Fibroblast of lung (primary cell): Measurements from ENCODE around the gene PIK3CA. TPM values are rescaled to one million over a fixed set of nuclear protein-coding genes. Genes with fewer than 3 reads are reported as not detected.

Experiments
- DNase-seq, 2 donors: peaks; one replicate each; pipeline versions ENCODE4 v3.0.0 to v3.0.0-alpha.2; 2010; ENCODE audit warnings: low read depth in 2 of 2
- H2AFZ ChIP-seq: 2 replicates; pipeline ENCODE4 v1.5.1; 2012; ENCODE audit warnings: low read length, control low read depth, inconsistent platforms
- H3K27ac ChIP-seq: 2 replicates; pipeline ENCODE4 v1.5.1; 2011; ENCODE audit warnings: low read length, control low read depth; ENCODE audit not compliant: insufficient read depth
- H3K27me3 ChIP-seq: 2 replicates; pipeline ENCODE4 v1.5.1; 2011; ENCODE audit warnings: mild to moderate bottlenecking, low read length; ENCODE audit not compliant: control insufficient read depth, insufficient read depth
- H3K36me3 ChIP-seq: 2 replicates; pipeline ENCODE4 v1.5.1; 2011; ENCODE audit warnings: low read length; ENCODE audit not compliant: control insufficient read depth, insufficient read depth
- H3K4me1 ChIP-seq: 2 replicates; pipeline ENCODE4 v1.5.1; 2011; ENCODE audit warnings: low read length; ENCODE audit not compliant: control insufficient read depth, insufficient read depth; ENCODE audit errors: extremely low read depth
- H3K4me2 ChIP-seq: 2 replicates; pipeline ENCODE4 v1.5.1; 2011; ENCODE audit warnings: low read length, control low read depth; ENCODE audit not compliant: insufficient read depth; ENCODE audit errors: extremely low read depth
- H3K4me3 ChIP-seq, 4 experiments: fragments of 200-600 bp in 1 of 4; sonication (generic) in 1 of 4; replicated peaks in 1 of 4; 2 replicates each; pipeline ENCODE4 v1.5.1; 2011 to 2016; ENCODE audit warnings: low read length in 4 of 4, low read depth in 3 of 4, mild to moderate bottlenecking in 3 of 4, control low read depth in 2 of 4, inconsistent platforms in 1 of 4, mixed read lengths in 1 of 4; ENCODE audit not compliant: insufficient read depth in 1 of 4; ENCODE audit errors: control extremely low read depth in 1 of 4
- H3K79me2 ChIP-seq: 2 replicates; pipeline ENCODE4 v1.5.1; 2012; ENCODE audit warnings: mild to moderate bottlenecking, low read length, inconsistent platforms; ENCODE audit not compliant: control insufficient read depth, insufficient read depth
- H3K9ac ChIP-seq: 2 replicates; pipeline ENCODE4 v1.5.1; 2011; ENCODE audit warnings: mild to moderate bottlenecking, low read length, control low read depth; ENCODE audit not compliant: insufficient read depth
- H3K9me3 ChIP-seq: 2 replicates; pipeline ENCODE4 v1.5.1; 2012; ENCODE audit warnings: low read depth, low read length; ENCODE audit not compliant: control insufficient read depth, insufficient read depth
- H4K20me1 ChIP-seq: 2 replicates; pipeline ENCODE4 v1.5.1; 2011; ENCODE audit warnings: low read length; ENCODE audit not compliant: control insufficient read depth, insufficient read depth; ENCODE audit errors: extremely low read depth
- CTCF ChIP-seq, 2 donors: IDR thresholded peaks in 1 of 2; conservative IDR thresholded peaks in 1 of 2; 1 replicate in 1 of 2; 2 replicates in 1 of 2; pipeline ENCODE4 v1.5.1; 2011 to 2012; ENCODE audit warnings: low read length in 2 of 2, control low read depth in 1 of 2, inconsistent platforms in 1 of 2, low read depth in 1 of 2, mild to moderate bottlenecking in 1 of 2
- EZH2 ChIP-seq: IDR thresholded peaks from 2 replicates; pipeline ENCODE4 v1.5.1; 2012; ENCODE audit warnings: low read length, control low read depth, mild to moderate bottlenecking; ENCODE audit errors: missing control alignments
- polyA plus RNA-seq, 2 donors: library from polyadenylated mRNA; depleted of rRNA in 1 of 2; stranded (reverse) in 1 of 2; unstranded in 1 of 2; fragments of >200 nt; gene quantifications; 2 replicates each; pipeline ENCODE4 v1.2.1, GENCODE V29; 2011 to 2012; ENCODE audit warnings: missing spikeins in 1 of 2
- total RNA-seq: library from RNA; depleted of rRNA; stranded (reverse); fragments of >200 nt; gene quantifications from 2 replicates; pipeline ENCODE4 v1.2.1, GENCODE V29; 2014

Gene PIK3CA
- total and polyA plus RNA-seq, 2 donors (not counting 1 experiment from before 2014, with no cell fraction given), result 20.8 to 28.9 TPM

- no peak overlapping the region for H3K9ac ChIP-seq
- no peaks in the 10 kb centered on the region for H3K36me3 ChIP-seq
- H3K4me3 ChIP-seq, result no peak overlapping the region
- H3K27me3 ChIP-seq, result no peaks in the 10 kb centered on the region
- no peak overlapping the region for H3K4me2 ChIP-seq
- TF ChIP-seq EZH2, result no peak
- TF ChIP-seq CTCF (conservative IDR thresholded peaks at IDR 0.05 in 1 of 2, IDR thresholded peaks at IDR 0.05 in 1 of 2; ENCODE audit: low read depth in 1 of 2, low read length in 2 of 2), result no peak
- no peak overlapping the region for H3K27ac ChIP-seq
- H4K20me1 ChIP-seq, result no peaks in the 10 kb centered on the region
- no peak overlapping the region for H2AFZ ChIP-seq
- H3K4me1 ChIP-seq, result no peaks in the 10 kb centered on the region
- DNase-seq, result no peak
- H3K9me3 ChIP-seq, result no peaks in the 10 kb centered on the region
- H3K79me2 ChIP-seq, result no peaks in the 10 kb centered on the region
Measured at GRCh38 chr3:179278932-179279693, 131.0 kb downstream of the PIK3CA start.

GRCh38 chr3:179279837-179280236 lies 131.7 kb downstream of the PIK3CA start:
- Histone ChIP-seq H4K20me1 (no peaks in the 10 kb centered on the region), H3K9ac (no peak overlapping the region), H3K4me2 (no peak overlapping the region), H3K79me2 (no peaks in the 10 kb centered on the region), H3K4me1 (no peaks in the 10 kb centered on the region), H2AFZ (no peak overlapping the region), H3K27ac (no peak overlapping the region), H3K9me3 (no peaks in the 10 kb centered on the region), H3K36me3 (no peaks in the 10 kb centered on the region), H3K4me3 (no peak overlapping the region), H3K27me3 (no peaks in the 10 kb centered on the region)
- DNase-seq, result no peak
- no peak for TF ChIP-seq CTCF (conservative IDR thresholded peaks at IDR 0.05 in 1 of 2, IDR thresholded peaks at IDR 0.05 in 1 of 2; ENCODE audit: low read depth in 1 of 2, low read length in 2 of 2)
- TF ChIP-seq EZH2, result no peak

- Histone ChIP-seq H2AFZ (no peak overlapping the region), H3K4me2 (no peak overlapping the region), H3K79me2 (no peaks in the 10 kb centered on the region), H3K4me3 (no peak overlapping the region), H3K4me1 (no peaks in the 10 kb centered on the region), H3K9me3 (no peaks in the 10 kb centered on the region), H3K9ac (no peak overlapping the region), H3K36me3 (no peaks in the 10 kb centered on the region), H4K20me1 (no peaks in the 10 kb centered on the region), H3K27ac (no peak overlapping the region), H3K27me3 (no peaks in the 10 kb centered on the region)
- no peak for DNase-seq
- TF ChIP-seq EZH2 (no peak), CTCF (conservative IDR thresholded peaks at IDR 0.05 in 1 of 2, IDR thresholded peaks at IDR 0.05 in 1 of 2; ENCODE audit: low read depth in 1 of 2, low read length in 2 of 2) (no peak)
Measured at GRCh38 chr3:179281825-179282224, 133.7 kb downstream of the PIK3CA start.
